ELF-1 (cell line): ENCODE results near the gene FOXL3.
"Not testable (repeated sequence)": the region's sequence is repeated elsewhere in the genome, so short reads cannot be mapped to it uniquely, and the experiment has no call there.

Source experiments
- DNase-seq: peaks from one replicate; pipeline ENCODE4 v3.0.0-alpha.2; 2016; ENCODE audit warnings: low read depth, low spot score

Gene FOXL3

GRCh38 chr7:289209-289755 is 688 bp upstream of the FOXL3 start:
- DNase-seq, result no peak

- no peak for DNase-seq
Observed at GRCh38 chr7:290554-291372, 793 bp downstream of the FOXL3 start.

- DNase-seq, result no peak
Observed at GRCh38 chr7:291373-292092, 1.6 kb downstream of the FOXL3 start.

GRCh38 chr7:292226-292625 is 2.3 kb downstream of the FOXL3 start:
- no peak for DNase-seq

- DNase-seq, result no peak
Observed at GRCh38 chr7:292826-293225, 2.9 kb downstream of the FOXL3 start.

- DNase-seq, result no peak
Observed at GRCh38 chr7:293681-294439, 3.9 kb downstream of the FOXL3 start.

GRCh38 chr7:294440-295154 is 4.6 kb downstream of the FOXL3 start:
- no peak for DNase-seq

- DNase-seq, result no peak
Observed at GRCh38 chr7:295155-296154, 5.5 kb downstream of the FOXL3 start.

- no peak for DNase-seq
Observed at GRCh38 chr7:296373-296945, 6.5 kb downstream of the FOXL3 start.

GRCh38 chr7:297141-297540 is 7.2 kb downstream of the FOXL3 start:
- not testable (repeated sequence) for DNase-seq

- DNase-seq, result no peak
Observed at GRCh38 chr7:297611-298374, 7.8 kb downstream of the FOXL3 start.

GRCh38 chr7:298375-298702 is 8.4 kb downstream of the FOXL3 start:
- DNase-seq, result no peak

GRCh38 chr7:298743-299142 is 8.8 kb downstream of the FOXL3 start:
- no peak for DNase-seq

- no peak for DNase-seq
Observed at GRCh38 chr7:299169-299568, 9.2 kb downstream of the FOXL3 start.

GRCh38 chr7:299628-300027 is 9.7 kb downstream of the FOXL3 start:
- DNase-seq, result no peak

GRCh38 chr7:300048-300447 is 10.1 kb downstream of the FOXL3 start:
- no peak for DNase-seq

- no peak for DNase-seq
Observed at GRCh38 chr7:300546-301290, 10.7 kb downstream of the FOXL3 start.

GRCh38 chr7:301291-302053 is 11.5 kb downstream of the FOXL3 start:
- no peak for DNase-seq
